Activated T-cell treated with anti-CD3 and anti-CD28 coated beads, Interleukin-2, amount 50 U/mL, for 72 hours (primary cell): ENCODE data around the gene KRTAP5-7. TPM values are rescaled to one million over a fixed set of nuclear protein-coding genes. Genes with fewer than 3 reads are reported as not detected.
A peak's percentile ranks its signal among the peaks of the same experiment; 100 is the strongest.
"Not testable (repeated sequence)": the region's sequence is repeated elsewhere in the genome, so short reads cannot be mapped to it uniquely, and the experiment has no call there.

ENCODE experiments used
- ATAC-seq, 2 donors: fragments of 150-1000 bp; cut with Tn5 transposase; replicated peaks in 1 of 2; 2 replicates each; pipeline ENCODE4 v1.10.0; 2021; ENCODE audit warnings: moderate library complexity in 2 of 2, mild to moderate bottlenecking in 1 of 2
- DNase-seq, 2 donors: peaks; one replicate each; pipeline ENCODE4 v3.0.0; 2021 to 2022; ENCODE audit warnings: mixed read lengths in 1 of 2
- H3K27ac Mint-ChIP-seq: one replicate; pipeline ENCODE4 v1.8.0; 2022; ENCODE audit warnings: mild to moderate bottlenecking, moderate library complexity, mixed read lengths
- H3K27me3 Mint-ChIP-seq: one replicate; pipeline ENCODE4 v1.8.0; 2022; ENCODE audit warnings: low read depth, mixed read lengths
- H3K36me3 Mint-ChIP-seq, 2 donors: one replicate each; pipeline ENCODE4 v1.8.0; 2022; ENCODE audit warnings: mixed read lengths in 2 of 2, mild to moderate bottlenecking in 1 of 2; ENCODE audit not compliant: insufficient read depth in 2 of 2
- H3K4me1 Mint-ChIP-seq: one replicate; pipeline ENCODE4 v1.8.0; 2022; ENCODE audit warnings: low read depth, mixed read lengths
- H3K4me3 Mint-ChIP-seq, 2 donors: one replicate each; pipeline ENCODE4 v1.8.0; 2022; ENCODE audit warnings: mild to moderate bottlenecking in 2 of 2, mixed read lengths in 2 of 2, moderate library complexity in 2 of 2
- H3K9me3 Mint-ChIP-seq, 2 donors: one replicate each; pipeline ENCODE4 v1.8.0; 2022; ENCODE audit warnings: mixed read lengths in 2 of 2
- total RNA-seq, 2 donors: library from RNA; stranded (reverse); gene quantifications; one replicate each; pipeline ENCODE4 v1.2.3, GENCODE V29; 2022

KRTAP5-7 gene
- total RNA-seq, 2 donors from 2014 or later, result not detected

DNA sequence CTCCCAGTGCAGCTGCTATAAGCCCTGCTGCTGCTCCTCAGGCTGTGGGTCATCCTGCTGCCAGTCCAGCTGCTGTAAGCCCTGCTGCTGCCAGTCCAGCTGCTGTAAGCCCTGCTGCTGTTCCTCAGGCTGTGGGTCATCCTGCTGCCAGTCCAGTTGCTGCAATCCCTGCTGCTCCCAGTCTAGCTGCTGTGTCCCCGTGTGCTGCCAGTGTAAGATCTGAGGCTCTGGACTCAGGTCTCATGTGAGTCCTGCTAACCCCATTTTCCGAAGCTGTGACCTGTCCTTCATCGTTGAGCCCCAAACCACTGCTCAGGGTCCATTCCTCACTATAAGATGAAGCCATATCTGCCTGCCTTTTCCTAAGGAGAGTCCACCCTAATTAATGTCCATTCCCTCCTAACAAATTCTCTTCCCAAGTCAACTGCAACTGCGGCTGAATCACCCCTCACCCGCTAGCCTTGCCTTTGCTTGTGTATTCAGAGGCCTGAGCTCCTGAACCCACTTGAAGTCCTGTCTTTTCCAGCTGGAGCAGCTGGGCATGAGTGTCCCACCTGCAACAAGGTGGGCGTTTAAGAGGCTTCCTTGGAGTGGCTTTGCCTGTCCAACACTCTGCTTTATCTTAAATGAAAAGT is 626 bp downstream of the KRTAP5-7 start:
- Mint-ChIP-seq H3K36me3 (no peaks in the 10 kb centered on the region), H3K27ac (no peak overlapping the region), H3K27me3 (peaks cover 7% of the 10 kb centered on the region), H3K9me3 (no peaks in the 10 kb centered on the region), H3K4me1 (no peaks in the 10 kb centered on the region), H3K4me3 (no peak overlapping the region)
- DNase-seq (no peak), ATAC-seq (no peak)

DNA sequence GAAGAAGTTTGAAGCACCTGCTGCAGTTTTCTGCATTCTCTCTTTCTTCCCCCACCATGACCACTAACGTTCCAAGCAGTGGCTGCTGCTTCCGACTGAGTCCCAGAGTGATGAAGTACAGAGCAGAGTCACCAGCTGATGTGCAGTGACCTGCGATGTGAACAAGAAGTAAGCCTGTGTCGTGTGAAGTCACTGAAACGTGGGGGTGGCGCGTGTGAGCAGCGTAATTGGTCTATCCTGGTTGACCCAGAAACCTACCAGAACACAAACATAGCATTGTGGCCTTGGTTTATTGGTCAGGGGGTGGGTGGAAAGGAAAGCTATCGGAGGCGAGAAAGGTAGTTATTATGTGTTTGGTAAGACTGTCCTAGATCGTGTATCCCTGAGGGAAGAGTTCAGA is 3.5 kb downstream of the KRTAP5-7 start:
- DNase-seq (no peak), ATAC-seq (no peak)
- Mint-ChIP-seq H3K27me3 (peaks cover 7% of the 10 kb centered on the region), H3K9me3 (no peaks in the 10 kb centered on the region), H3K36me3 (no peaks in the 10 kb centered on the region), H3K4me3 (no peak overlapping the region), H3K4me1 (no peaks in the 10 kb centered on the region), H3K27ac (no peak overlapping the region)

DNA sequence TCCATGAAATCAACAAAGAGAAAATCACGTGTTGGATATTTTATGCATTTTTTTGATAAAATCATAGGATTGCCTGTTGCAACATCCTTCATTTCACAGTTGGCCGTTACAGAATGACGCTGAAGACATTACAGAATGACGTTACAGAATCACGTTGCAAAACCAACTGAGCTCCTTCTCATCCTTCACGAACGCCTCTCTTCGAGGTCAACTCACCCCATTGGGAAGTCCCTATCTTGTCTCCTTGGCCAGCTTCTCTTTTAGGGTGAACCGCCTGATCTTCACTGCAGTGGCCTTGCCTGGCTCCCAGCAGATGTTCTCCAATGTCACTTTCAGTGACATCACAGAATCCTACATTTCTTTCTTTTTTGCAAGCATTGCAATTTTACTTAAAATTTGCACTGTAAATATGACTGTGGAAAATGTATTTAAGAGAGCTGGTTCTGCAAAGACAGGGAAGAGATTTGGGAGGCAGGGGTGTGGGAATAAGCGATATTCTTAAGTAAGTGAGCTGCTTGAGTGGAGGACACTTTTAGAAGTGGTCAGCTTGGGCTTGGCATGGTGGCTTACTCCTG is 5.1 kb downstream of the KRTAP5-7 start:
- H3K9me3 Mint-ChIP-seq, result no peaks in the 10 kb centered on the region
- peaks cover 7% of the 10 kb centered on the region for H3K27me3 Mint-ChIP-seq
- H3K4me1 Mint-ChIP-seq, result no peaks in the 10 kb centered on the region
- H3K4me3 Mint-ChIP-seq, result no peak overlapping the region
- H3K27ac Mint-ChIP-seq, result no peak overlapping the region
- H3K36me3 Mint-ChIP-seq, result no peaks in the 10 kb centered on the region
- no peak for ATAC-seq
- DNase-seq, result no peak

DNA sequence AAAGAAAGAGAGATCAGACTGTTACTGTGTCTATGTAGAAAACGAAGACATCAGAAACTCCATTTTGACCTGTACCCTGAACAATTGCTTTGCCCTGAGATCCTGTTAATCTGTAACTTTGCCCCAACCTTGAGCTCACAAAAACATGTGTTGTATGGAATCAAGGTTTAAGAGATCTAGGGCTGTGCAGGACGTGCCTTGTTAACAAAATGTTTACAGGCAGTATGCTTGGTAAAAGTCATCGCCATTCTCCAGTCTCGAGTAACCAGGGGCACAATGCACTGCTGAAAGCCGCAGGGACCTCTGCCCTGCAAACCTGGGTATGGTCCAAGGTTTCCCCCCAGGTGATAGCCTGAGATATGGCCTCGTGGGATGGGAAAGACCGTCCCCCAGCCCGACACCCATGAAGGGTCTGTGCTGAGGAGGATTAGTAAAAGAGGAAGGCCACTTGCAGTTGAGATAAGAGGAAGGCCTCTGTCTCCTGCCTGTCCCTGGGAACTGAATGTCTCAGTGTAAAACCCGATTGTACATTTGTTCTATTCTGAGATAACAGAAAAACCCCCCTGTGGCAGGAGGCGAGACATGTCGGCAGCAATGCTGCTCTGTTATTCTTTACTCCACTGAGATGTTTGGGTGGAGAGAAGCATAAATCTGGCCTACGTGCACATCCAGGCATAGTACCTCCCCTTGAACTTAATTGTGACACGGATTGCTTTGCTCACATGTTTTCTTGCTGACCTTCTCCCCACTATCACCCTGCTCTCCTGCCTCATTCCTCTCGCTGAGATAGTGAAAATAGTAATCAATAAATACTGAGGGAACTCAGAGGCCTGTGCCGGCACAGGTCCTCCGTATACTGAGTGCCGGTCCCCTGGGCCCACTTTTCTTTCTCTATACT is 7.9 kb downstream of the KRTAP5-7 start:
- H3K27ac Mint-ChIP-seq, H3K4me1 Mint-ChIP-seq, DNase-seq, H3K27me3 Mint-ChIP-seq, H3K9me3 Mint-ChIP-seq, H3K4me3 Mint-ChIP-seq, H3K36me3 Mint-ChIP-seq, ATAC-seq: not testable (repeated sequence)

DNA sequence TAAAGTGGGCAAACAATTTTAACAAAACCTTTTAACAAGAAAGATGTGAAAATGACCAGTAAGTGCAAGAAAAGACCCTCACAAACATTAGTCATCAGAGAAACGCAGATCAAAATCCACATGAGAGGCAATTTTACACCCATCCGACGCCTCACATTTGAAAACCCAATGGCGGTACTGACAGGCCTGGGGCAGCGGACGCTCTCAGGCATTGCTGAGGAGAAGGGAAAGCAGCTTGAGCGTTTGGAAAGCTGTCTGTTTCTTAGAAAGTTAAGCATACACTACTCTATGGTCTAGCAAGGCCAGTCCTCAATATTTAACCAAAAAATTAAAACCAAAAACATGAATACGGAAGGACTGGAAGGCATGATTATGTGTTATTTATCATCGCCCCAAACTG is 8.8 kb downstream of the KRTAP5-7 start:
- Mint-ChIP-seq H3K36me3 (peaks cover under 1 to 3% of the 10 kb centered on the region in 2 donors), H3K9me3 (peaks cover 3% of the 10 kb centered on the region in 2 donors), H3K4me3 (no peak overlapping the region), H3K27ac (no peak overlapping the region), H3K27me3 (peaks cover 1% of the 10 kb centered on the region), H3K4me1 (peaks cover 4% of the 10 kb centered on the region)
- DNase-seq (no peak), ATAC-seq (no peak)

DNA sequence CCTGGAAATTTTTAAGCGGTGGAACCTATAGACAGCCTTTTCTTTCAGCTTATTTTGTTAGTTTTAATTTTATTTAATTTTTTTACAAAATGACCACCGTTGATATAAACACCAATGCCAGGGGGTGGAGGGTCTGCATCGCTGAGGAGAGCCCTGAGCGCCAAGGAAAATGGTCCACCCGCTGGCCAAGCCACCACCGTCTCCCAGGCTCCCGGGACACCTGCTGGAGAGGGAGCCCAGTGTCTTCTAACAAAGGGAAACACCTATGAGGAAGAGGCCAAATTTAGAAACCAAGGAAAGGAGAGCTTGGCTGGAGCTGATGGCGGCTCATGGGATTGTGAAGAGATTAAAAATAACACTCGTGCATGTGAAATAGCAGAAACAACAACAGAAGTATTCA is 10.5 kb downstream of the KRTAP5-7 start:
- Mint-ChIP-seq H3K27ac (no peak overlapping the region), H3K4me3 (no peak overlapping the region), H3K9me3 (peaks cover 6 to 9% of the 10 kb centered on the region in 2 donors), H3K27me3 (no peaks in the 10 kb centered on the region), H3K4me1 (peaks cover 9% of the 10 kb centered on the region), H3K36me3 (peaks cover 6 to 10% of the 10 kb centered on the region in 2 donors)
- no peak for DNase-seq
- no peak for ATAC-seq

DNA sequence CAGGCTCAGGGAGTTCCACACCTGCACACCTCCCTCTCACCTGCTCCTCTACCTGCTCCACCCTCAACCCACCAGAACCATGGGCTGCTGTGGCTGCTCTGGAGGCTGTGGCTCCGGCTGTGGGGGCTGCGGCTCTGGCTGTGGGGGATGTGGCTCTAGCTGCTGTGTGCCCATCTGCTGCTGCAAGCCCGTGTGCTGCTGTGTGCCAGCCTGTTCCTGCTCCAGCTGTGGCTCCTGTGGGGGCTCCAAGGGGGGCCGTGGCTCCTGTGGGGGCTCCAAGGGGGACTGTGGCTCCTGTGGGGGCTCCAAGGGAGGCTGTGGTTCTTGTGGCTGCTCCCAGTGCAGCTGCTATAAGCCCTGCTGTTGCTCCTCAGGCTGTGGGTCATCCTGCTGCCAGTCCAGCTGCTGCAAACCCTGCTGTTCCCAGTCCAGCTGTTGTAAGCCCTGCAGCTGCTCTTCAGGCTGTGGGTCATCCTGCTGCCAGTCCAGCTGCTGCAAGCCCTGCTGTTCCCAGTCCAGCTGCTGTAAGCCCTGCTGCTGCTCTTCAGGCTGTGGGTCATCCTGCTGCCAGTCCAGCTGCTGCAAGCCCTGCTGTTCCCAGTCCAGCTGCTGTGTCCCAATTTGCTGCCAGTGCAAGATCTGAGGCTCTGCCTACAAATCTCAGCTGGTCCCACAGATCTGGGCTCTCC is 11.1 kb downstream of the KRTAP5-7 start, which contains the start of gene KRTAP5-8:
KRTAP5-8 (plus strand) TSS at position 49 of the 689 bp plus-strand sequence; CDS start at position 80, 31 bp downstream.
- H3K36me3 Mint-ChIP-seq, H3K27ac Mint-ChIP-seq, H3K4me3 Mint-ChIP-seq, H3K27me3 Mint-ChIP-seq, DNase-seq, ATAC-seq: not testable (repeated sequence)
- Mint-ChIP-seq H3K4me1 (peaks cover 13% of the 10 kb centered on the region), H3K9me3 (peaks cover 6 to 11% of the 10 kb centered on the region in 2 donors)

DNA sequence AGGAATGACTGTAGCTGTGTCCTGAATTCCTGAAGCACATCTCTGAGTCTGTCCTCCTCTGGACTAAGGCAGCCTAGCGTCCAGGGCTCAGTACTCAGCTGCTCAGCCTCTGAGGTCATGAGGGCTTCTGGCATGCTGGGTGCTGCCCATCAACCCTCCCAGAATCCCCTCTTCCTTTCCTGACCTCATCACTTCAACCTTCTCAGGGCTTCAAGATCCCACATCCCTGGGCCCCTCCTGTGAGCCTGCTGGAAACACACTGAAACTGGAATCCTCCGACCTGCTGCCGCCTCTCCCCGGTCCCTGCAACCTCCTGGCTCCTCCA is 11.6 kb downstream of the KRTAP5-7 start:
- no peak for DNase-seq
- H3K4me3 Mint-ChIP-seq, result no peak overlapping the region
- peaks cover 6 to 11% of the 10 kb centered on the region in 2 donors for H3K9me3 Mint-ChIP-seq
- no peak for ATAC-seq
- peaks cover 6 to 10% of the 10 kb centered on the region in 2 donors for H3K36me3 Mint-ChIP-seq
- H3K27me3 Mint-ChIP-seq, result no peaks in the 10 kb centered on the region
- H3K27ac Mint-ChIP-seq, result no peak overlapping the region
- peaks cover 18% of the 10 kb centered on the region for H3K4me1 Mint-ChIP-seq

DNA sequence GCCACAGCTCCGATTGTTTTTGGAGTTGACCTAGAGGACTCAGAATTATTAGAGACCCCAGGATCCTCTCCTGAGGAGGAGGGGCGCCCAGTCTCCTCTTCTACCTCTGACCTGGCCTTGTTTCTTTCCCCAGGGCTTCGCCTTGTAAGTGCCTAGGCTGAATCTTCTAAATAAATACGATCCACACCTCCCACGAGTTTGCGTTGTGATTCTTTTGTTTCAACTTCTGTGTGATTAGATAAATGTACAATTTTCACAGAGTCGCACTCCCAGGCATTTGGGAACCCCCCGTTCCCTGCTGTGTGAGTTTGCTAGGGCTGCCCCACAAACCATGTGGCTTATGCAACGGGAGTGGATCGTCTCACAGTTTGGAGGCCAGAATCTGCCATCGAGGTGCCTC is 11.9 kb downstream of the KRTAP5-7 start:
- Mint-ChIP-seq H3K27ac (no peak overlapping the region), H3K4me1 (peaks cover 22% of the 10 kb centered on the region), H3K9me3 (peaks cover 6 to 11% of the 10 kb centered on the region in 2 donors), H3K36me3 (peaks cover 6 to 10% of the 10 kb centered on the region in 2 donors), H3K27me3 (no peaks in the 10 kb centered on the region), H3K4me3 (no peak overlapping the region)
- no peak for DNase-seq
- no peak for ATAC-seq

DNA sequence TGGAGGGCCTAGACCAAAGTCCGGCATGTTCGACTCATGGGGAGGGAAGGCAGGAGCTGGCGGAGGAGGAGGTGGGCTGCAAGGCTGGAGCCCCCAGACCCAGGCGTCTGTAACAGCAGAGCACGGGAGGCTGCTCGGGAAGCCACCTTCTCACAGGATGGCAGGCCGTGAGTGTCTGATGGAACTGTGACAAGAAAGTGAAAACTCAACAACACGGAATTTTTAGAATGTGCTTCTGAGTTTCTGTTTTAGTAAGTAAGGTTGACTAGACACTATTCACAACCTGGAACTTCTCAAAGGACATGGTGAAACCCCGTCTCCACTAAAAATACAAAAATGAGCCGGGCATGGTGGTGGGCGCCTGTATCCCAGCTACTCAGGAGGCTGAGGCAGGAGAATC is 12.9 kb downstream of the KRTAP5-7 start:
- not testable (repeated sequence) for H3K36me3 Mint-ChIP-seq, DNase-seq, H3K4me3 Mint-ChIP-seq, H3K27ac Mint-ChIP-seq, ATAC-seq, H3K27me3 Mint-ChIP-seq
- Mint-ChIP-seq H3K4me1 (peaks cover 25% of the 10 kb centered on the region), H3K9me3 (peaks cover 7 to 11% of the 10 kb centered on the region in 2 donors)

DNA sequence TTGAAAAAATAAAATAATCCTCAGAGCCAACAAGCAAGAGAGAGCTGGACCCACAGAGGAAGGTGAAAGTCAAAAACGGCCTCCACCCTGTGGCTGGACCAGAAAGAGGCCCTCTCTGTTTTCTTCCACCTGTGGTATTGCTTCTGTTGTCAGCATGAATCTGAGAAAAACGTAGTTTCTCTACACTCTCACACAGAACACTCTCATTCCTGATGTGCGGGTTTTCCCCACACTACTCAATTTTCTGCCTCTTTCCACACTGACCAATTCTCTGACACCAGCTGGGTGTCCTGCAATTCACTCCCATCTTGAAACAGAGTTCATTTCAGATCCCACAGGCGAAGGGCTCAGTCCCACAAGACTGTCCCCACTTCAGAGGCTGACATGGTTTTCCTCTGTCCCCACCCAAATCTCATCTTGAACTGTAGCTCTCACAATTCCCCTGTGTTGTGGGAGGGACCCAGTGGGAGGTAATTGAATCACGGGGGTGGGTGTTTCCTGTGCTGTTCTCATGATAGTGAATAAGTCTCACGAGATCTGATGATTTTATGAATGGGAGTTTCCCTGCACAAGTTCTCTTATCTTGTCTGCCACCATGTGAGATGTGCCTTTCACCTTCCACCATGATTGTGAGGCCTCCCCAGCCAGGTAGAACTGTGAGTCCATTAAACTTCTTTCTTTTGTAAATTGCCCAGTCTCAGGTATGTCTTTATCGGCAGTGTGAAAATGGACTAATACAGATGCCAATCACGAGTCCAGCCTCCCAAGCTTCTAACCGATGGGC is 13.6 kb downstream of the KRTAP5-7 start:
- H3K36me3 Mint-ChIP-seq, H3K27me3 Mint-ChIP-seq, DNase-seq, H3K4me3 Mint-ChIP-seq: not testable (repeated sequence)
- Mint-ChIP-seq H3K4me1 (peaks cover 25% of the 10 kb centered on the region), H3K27ac (peak overlapping the region; percentile 52), H3K9me3 (peaks cover 7 to 11% of the 10 kb centered on the region in 2 donors)
- peak; percentile 67 to 74 for ATAC-seq

DNA sequence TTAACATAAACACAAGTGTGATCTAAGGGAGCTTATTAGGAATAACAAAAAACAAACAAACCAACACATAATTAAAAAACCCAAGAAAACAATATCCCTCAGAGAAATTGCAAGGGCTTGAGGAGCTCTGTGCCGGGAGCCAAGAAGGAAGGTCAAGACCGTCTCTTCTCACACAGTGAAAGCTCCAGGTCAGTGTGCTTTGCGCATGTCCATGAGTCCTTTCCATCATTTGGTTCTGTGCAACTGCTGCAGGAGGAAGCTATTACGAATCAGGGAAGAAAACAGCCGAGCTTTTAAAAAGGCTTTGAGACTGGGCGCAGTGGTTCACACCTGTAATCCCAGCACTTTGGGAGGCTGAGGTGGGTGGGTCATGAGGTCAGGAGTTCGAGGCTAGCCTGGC is 15.3 kb downstream of the KRTAP5-7 start:
- Mint-ChIP-seq H3K36me3 (peaks cover 6 to 10% of the 10 kb centered on the region in 2 donors), H3K27me3 (peaks cover 7% of the 10 kb centered on the region), H3K27ac (no peak overlapping the region), H3K4me3 (no peak overlapping the region), H3K9me3 (peaks cover 10 to 11% of the 10 kb centered on the region in 2 donors), H3K4me1 (peaks cover 25% of the 10 kb centered on the region)
- DNase-seq, result no peak
- ATAC-seq, result no peak
